HG02678 (cell line): ENCODE measurements around the gene VMO1.

Experiments
- ATAC-seq: cut with Tn5 transposase; IDR thresholded peaks from one replicate; pipeline ENCODE4 v1.9.1; 2021; ENCODE audit warnings: mild to moderate bottlenecking, moderate library complexity; ENCODE audit not compliant: unreplicated experiment

VMO1 gene

DNA sequence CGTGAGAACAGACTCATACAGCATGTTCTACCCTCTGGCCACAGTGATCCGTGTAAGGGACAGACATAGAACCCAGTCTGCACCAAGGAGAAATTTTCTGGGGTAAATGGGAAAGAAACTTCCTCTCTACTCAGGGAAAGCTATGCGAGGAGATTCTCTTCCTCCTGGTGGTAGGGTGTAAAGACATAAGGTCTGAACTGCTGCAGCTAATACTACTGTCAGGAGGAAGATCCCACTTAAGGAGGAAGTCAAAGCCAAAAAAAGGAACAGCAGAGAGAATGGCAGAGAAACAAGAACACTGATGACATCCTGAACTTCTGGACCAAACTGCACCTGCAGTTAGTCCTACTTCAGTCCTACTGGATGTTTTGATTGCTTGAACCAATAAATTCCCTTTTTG is 21.6 kb downstream of the VMO1 start:
- no peak for ATAC-seq

DNA sequence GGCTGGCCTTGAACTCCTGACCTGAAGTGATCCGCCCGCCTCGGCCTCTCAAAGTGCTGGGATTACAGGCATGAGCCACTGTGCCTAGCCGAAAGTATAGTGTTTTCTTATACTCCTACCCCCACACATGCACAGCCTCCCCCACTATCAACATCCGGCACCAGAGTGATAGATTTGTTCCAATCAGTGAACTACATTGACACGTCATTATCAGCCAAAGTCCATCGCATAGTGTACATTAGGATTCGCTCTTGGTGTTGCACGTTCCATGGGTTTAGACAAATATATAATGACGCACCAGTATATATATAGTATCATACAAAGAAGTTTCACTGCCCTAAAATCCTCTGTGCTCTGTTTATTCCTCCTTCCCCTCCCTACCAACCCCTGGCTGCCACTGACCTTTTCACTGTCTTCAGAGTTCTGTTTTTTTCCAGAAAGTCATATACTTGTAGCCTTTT is 26.4 kb downstream of the VMO1 start:
- no peak for ATAC-seq

DNA sequence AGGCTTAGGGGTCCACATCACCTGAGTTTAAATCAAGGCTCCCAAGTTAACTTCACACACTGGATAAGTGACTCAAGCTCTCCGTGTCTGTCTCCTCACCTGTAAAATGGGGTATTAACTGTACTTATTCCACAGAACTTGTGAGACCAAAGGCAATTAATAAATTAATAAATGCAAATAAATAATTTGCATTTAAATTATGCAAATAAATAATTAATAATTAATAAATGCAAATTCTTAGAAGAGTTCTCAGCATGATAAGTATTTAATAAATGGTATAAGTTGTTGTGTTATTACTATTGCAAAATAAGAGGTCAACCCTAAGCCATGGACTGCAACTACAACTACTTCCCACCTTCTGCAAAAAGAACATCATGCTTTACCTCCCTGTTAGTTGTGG is 32.8 kb downstream of the VMO1 start:
- ATAC-seq = no peak

DNA sequence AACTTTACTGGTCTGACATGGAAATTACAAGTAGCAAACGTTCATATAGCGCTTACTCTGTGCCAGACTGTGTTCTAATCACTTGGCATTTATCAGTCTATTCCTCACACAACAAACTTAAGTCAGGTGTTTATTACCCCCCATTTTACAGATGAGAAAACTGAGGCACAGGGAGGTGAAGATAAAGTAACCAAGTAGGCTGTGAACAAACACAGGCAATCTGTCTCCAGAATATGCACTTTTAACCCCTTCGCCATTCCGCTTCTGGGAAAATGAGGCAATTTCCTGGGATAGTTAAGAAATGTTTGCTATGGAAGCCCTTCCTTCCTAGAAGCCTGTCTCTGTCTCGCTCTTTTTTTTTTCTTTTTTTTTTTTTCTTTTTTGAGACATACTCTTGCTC is 34.2 kb downstream of the VMO1 start:
- ATAC-seq = no peak

DNA sequence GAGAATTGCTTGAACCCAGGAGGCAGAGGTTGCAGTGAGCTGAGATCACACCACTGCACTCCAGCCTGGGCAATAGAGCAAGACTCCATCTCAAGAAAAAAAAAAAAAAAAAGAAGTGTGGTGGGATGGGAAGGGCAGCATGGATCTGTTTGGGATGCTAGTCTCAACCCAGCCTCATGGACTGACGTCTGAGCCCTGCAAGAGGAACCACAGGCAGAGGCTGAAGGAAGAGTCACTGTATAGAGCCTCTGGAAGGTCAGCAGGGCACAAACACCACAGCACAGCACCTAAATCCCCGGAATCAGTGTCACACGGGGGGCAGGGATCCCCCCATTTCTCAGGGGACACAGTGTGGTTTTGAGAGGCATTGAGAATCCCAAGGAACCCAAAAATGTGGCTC is 35.6 kb downstream of the VMO1 start:
- no peak for ATAC-seq

DNA sequence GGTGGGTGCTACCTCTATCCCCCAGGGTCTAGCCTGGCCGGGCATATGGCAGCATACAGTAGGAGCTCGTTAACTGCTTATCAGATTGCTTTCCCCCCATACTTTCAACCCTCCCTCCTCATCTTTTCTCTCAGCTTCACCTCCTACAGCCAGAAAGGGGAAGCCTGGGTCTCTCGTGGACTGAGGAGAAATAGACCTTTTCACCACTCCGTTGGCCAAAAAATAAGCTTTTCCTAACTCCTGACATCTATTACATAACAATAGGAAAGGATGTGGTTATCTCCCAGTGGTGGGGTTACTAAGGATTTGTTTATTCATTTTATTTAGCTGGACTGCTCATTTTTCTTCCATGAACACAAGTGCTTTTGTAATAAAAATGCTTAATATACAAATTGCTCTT is 37.5 kb downstream of the VMO1 start:
- no peak for ATAC-seq

DNA sequence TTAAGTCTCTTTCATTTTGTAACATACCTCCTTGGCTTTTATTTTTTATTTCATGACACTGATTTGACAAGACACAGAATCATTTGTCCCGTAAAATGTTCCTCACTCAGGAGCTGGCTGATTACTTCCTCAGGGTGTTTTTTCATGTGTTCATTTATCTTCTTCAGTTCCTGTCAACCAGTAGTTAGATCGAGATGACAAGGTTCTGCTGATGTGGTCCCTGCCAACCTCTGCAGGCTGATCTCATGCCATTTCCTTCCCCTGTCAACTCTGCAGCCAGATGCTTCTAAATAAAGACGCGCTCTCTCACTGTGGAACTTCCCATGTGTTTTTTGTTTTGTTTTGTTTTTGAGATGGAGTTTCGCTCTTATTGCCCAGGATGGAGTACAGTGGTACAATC is 38.3 kb downstream of the VMO1 start:
- ATAC-seq = no peak

DNA sequence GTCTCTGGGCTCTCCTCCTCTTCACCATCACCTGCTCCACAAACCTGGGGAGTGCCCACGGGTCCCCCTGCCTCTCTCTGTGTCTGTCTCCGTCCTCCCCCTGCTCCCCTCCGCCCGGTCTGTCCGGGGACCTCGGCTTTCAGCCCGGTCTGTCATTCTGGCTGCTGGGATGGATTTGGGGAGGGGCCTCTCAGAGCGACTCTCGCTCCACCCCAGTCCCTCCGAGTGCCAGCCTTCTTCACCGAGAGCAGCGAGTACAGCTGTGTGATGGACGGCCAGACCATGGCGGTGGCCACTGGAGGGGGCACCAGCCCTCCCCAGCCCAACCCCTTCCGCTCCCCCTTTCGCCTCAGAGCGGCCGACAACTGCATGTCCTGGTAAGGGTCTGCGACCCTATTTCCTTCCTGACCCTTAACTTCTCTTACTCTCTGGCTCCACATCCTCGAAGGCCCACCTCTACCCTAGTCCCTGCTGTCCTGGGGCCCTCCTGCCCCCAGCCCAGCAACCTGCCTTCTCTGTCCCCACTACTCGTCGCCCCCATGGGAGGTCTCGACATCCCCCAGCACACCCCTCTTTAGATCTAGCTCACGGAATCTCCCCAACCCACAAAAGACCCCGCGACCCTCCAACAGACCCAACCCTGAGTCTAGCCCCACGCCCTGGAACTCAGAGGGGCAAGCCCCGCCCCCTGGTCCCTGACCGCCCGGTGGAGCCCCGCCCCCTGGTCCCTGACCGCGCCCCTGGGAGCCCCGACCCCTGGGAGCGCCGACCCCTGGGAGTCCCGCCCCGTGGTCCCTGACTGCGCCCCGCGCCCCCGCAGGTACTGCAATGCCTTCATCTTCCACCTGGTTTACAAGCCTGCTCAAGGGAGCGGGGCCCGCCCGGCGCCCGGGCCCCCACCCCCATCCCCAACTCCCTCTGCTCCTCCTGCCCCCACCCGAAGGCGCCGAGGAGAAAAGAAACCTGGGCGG is 40.9 kb downstream of the VMO1 start:
- no peak for ATAC-seq

DNA sequence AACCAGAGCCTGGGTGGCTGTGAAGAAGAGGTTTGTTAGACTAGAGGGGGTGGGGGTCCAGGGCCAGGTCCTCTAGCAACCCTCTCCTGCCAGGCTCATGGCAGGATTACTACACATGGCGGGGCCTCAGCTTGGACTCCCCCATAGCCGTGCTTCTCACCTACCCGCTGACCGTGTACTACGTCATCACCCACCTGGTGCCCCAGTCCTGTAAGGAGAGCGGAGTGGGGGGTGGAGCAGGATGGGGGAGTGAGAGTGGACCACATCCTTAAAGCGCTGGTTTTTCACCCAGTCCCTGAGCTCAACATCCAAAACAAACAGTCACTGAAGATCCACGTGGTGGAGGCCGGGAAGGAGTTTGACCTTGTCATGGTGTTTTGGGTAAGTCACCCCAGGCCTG is 42.3 kb downstream of the VMO1 start:
- no peak for ATAC-seq

DNA sequence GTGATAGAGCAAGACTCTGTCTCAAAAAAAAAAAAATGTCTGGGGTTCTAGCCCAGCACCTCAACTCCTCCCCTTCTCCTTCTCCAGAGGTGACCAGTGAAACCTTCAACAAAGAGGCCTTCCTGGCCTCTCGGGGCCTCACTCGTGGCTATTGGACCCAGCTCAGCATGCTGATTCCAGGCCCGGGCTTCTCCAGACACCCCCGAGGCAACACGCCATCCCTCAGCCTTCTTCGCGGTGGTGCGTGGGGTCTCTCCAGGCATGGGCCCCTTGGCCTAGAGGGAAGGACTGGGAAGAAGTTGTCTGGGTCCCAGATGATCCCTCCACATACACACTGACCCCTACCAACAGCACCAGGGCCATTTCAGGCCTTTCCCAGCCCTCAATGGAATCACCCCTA is 42.9 kb downstream of the VMO1 start:
- ATAC-seq = no peak

DNA sequence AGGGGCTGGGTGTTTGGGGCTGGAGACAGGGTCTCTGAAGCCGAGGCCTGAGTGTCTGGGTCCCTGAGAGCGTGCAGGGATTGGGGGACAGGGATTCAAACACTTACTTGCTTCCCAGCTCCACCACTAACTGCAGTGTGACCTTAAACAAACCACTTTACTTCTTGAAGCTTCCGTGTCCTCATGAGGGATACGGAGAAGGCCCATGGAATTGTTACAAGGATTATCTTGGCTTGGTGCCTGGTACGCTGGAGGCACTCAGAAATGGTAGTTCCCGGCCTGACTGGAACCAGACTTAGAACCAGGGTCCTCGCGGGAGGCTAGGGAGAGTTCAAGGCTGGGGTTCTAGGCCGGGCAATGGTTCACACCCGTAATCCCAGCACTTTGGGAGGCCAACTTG is 43.5 kb downstream of the VMO1 start:
- ATAC-seq = no peak

DNA sequence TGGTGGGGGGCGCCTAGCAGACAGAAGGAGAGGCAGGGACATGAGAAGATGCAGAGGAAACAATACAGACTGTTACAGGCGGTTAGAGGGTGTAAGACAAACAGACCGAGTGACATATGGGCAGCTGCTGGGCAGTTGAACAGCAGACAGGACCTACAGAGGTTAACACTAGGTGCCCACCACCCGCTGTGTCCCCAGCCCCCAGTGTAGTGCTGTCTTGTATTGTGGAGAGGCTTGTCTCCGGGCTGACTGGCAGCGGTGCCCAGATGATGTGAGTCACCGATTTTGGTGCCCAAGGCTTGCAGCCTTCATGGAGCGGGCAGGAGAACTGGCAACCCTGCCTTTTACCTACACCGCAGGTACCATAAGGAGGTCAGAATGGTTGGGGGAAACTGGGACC is 44.0 kb downstream of the VMO1 start:
- ATAC-seq = no peak

DNA sequence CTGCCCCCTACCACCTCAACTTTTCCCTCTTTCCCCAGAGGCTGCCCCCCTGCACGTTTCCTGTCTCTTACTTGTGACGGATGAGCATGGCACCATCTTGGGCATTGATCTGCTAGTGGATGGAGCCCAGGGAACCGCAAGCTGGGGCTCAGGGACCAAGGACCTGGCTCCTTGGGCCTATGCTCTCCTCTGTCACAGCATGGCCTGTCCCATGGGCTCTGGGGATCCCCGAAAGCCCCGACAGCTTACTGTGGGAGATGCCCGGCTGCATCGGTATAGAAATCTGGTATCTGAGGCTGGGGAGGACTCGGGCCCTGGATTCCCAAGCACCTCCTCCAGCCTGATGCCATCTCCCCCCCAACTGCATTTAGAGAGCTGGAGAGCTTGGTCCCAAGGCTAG is 44.6 kb downstream of the VMO1 start:
- ATAC-seq = no peak

DNA sequence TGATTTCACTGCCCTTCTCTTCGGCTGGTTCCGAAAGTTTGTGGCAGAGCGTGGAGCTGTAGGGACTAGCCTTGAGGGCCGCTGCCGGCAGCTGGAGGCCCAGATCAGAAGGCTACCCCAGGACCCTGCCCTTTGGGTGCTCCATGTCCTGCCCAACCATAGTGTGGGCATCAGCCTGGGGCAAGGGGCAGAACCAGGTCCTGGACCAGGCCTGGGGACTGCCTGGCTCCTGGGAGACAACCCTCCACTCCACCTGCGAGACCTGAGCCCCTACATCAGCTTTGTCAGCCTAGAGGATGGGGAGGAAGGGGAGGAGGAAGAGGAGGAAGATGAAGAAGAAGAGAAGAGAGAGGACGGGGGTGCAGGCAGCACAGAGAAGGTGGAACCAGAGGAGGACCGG is 45.6 kb downstream of the VMO1 start:
- no peak for ATAC-seq

DNA sequence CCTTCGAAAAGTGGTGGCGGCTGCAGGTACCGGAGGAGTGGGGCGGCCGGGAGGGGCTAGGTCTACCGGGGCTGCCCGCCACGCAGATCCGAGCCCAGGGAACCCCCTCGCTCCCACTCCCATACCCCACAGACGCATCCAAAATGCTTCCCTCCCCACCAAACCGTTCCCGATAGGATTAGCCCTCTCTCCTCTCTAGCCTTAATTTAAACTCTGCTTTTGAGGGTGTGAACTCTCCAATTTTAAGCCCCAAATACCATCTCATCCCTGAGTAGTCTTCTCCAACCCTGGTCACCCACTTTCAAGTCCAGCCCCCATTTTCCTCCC is 46.2 kb downstream of the VMO1 start:
- no peak for ATAC-seq

DNA sequence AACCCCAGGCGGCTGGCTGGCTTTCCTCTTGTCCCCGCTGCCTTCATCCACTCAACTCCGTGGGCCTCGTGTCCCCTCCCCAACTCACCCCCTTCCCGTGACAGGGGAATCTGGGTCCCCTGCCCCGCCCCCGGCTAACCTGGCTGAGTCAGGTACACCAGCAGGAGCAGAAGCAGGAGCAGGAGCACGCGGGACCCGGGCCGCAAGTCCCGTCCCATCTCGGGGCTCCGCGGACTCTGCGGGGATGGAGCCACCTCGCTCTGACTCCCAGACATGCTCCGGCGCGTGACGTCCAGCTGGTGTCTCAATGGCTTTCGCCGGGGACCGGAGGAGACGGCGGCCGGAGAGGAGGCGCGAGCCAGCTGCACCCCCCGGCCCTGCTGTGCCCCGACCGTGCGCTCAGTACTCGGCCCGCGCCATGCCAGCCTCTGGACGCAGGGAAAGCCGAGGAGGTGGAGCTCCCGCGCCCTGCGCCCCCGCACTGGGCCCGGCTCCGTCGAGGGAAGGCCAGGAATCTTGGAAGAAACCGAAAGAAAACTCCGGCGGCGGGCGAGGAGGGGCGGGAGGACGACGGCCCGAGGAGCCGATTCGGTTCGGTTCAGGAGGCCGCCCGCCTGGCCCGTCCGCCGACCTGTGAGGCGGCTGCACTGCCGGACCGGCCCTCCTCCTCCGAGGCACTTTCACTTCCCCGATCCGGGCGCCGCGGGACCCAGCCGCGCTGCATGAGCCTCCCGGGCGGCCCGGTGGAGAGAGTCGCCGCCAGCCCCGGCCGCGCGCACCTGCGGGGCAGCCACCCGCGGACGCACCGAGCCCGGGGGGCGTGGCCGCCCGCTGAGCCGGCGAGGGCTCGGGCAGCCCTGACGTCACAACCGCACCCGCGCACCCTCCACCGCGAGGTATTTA is 46.8 kb downstream of the VMO1 start, which contains the start of the genes CXCL16 and ZMYND15:
TSS of gene CXCL16 (minus strand) at position 807 of the 903 bp plus-strand sequence. CDS start at position 218, 589 bp downstream.
TSS of gene ZMYND15 (plus strand) at position 712 of the 903 bp plus-strand sequence. CDS start 716 bp downstream, outside the sequence.
- ATAC-seq = no peak

DNA sequence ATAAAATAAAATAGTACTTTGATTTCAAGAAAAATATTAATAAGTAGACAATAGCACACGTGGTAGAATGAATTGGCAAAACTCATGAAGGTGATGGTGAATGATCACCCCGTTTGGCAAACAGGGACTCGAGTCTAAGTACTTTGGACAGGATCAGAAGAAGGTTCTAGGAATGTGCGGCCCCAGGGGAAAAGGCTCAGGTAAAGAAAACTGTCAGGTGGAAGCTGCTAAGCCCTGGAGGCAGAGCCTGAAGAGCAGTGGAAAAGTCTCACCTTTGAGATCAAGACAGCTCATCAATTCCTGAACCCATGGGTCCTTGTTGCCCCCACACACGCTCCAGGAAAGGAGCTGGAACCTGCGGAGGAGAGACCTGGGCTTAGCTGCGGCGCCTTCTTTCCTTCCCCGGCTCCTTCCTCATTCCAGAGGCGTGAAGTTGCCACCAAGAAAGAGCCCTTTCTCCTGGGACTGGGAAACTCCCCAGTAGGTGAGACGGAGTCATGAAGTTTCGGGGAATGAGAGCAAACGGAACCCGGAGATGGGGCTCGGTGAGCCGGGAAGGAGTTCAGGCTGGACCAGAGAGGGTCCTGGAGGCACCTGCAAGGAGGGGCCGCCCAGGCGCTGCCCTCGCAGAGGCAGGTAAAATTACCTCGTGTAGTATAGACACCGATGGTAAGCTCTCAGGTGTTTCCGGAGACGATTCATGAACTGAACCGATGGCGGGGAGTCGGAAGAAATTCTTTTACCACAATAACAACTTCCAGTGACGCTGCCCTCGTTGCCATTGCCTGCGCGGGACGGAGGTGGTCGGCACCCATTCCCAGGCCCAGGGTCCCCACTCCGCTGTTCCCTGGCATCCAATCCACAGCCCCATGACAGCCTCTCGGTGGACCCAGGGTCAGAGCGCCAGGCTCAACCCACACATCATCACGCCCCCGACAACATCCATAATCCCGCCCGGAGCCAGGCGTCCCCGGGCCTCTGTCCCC is 47.7 kb downstream of the VMO1 start:
- no peak for ATAC-seq

DNA sequence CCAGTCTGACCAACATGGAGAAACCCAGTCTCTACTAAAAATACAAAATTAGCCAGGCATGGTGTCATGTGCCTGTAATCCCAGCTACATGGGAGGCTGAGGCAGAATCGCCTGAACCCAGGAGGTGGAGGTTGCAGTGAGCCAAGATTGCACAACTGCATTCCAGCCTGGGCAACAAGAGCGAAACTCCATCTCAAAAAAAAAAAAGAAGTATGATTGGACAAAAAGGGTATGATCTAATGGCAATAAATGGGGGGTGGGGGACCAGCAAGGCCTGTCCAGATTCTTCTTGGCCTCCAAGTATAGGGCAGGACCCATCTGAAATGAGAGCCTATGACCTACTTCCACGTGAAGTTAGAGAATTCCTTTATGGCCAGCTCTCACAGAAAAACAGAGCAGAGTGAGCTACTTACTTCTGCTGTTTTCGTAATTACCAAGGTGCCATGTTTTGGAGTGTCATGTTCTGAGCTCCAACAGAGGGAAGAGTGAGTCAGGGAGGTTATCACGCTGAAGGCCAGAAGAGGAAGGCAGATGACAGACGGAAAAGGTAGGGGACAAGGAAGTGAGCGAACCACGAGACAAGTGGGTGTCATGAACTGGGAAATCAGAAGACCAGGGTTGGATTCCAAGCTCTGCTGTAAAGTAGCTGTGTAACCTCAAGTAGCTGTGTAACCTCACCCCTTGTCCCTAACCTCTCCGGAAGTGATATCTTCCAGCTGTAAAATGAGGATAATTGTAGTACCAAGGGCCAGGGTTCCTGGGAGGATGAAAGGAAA is 50.1 kb downstream of the VMO1 start:
- ATAC-seq = no peak
